Colonic mucosa (tissue), 4 donors: Measurements from ENCODE around the gene ANXA7. TPM values are rescaled to one million over a fixed set of nuclear protein-coding genes. Genes with fewer than 3 reads are reported as not detected.

Experiments
- DNase-seq: peaks from one replicate; pipeline ENCODE4 v3.0.0-alpha.2; 2020
- H3K27ac ChIP-seq: fragments of 200-600 bp; one replicate; pipeline ENCODE4 v1.8.0; 2021
- H3K27me3 ChIP-seq: fragments of 200-600 bp; one replicate; pipeline ENCODE4 v1.8.0; 2021
- H3K36me3 ChIP-seq: fragments of 200-600 bp; one replicate; pipeline ENCODE4 v1.8.0; 2021
- H3K4me1 ChIP-seq: fragments of 200-600 bp; one replicate; pipeline ENCODE4 v1.8.0; 2021; ENCODE audit warnings: mild to moderate bottlenecking
- H3K4me3 ChIP-seq: fragments of 200-600 bp; one replicate; pipeline ENCODE4 v1.8.0; 2021
- H3K9ac ChIP-seq, 2 donors: one replicate each; pipeline ENCODE4 v1.7.0; 2013; ENCODE audit warnings: control low read depth in 2 of 2, low read depth in 2 of 2, low read length in 2 of 2
- H3K9me3 ChIP-seq: fragments of 200-600 bp; one replicate; pipeline ENCODE4 v1.8.0; 2021
- CTCF ChIP-seq: fragments of 200-600 bp; IDR thresholded peaks from one replicate; pipeline ENCODE4 v1.8.0; 2022; ENCODE audit warnings: antibody characterized with exemption, mild to moderate bottlenecking
- intact Hi-C: fragments of 100-400 bp; cut with DNase I; formaldehyde crosslinking; loops from one replicate; pipeline ENCODE4 v1.14.1; 2022
- total RNA-seq, 2 donors: library from RNA; stranded (reverse); fragmentation: NEBNext Ultra II Directional in 1 of 2; extraction: Animal tissue kit (Norgen Biotek cat#: 25700) in 1 of 2; gene quantifications; one replicate each; pipeline ENCODE4 v1.2.1, GENCODE V29; 2021
- donor health status: healthy.
- donor health status: DM: no; HTN: no; CAD: no.
- donor health status: DM: no; HTN: no; CAD: no.

Gene ANXA7
- total RNA-seq, 2 donors from 2014 or later: 120 to 133 TPM

DNA sequence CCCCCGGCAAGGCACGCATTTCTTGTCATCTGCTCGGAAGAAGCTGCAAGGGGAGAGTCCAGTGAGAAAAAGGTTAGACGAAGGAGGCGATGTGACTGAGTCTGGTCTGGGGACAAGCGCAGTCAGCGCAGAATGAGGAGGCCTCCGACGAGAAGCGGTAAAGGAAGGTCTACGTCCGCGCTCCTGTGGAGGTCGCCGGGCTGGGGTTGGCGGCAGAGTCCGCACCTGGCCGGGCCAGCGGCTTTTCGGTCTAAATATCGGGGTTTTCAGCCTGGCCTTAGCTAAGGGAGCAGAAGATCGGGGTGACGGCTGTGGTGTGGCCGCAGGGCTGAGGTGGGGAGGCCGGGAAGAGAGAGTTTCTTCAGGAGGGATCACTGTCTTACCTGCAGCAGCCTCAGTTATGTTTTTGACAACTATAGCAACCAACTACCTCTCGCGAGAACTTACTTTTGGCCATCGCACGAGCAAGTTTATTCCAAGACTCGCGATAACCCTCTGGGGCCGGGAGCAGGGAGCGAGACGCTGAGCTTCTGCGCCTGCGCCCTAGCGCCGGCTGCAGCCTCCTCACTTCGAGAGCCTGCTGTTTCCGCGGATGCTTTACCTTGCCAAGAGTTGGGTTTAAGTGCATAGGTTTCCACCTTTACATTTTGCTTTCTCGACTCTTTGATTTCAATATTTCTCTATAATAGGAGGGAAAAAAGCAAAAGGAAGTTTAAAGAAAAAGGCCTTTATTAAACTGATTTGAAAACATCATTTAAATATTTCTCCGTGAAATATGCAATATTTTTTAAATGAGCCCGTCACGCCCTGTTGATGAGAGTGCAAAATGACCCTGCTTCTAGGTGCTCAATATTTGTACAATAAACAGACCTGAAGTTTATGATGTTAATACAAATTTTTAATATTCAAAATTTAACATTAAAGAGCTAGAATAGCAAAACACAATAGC, 55.3 kb downstream of the ANXA7 start, which contains the start of gene CFAP70:
CFAP70 (minus strand) TSS at position 534 of the 949 bp plus-strand sequence. CDS start 4,068 bp downstream, outside the sequence.
- DNase-seq: peak; percentile 94
- TF ChIP-seq CTCF: no peak
- Histone ChIP-seq H3K27me3 (no peaks in the 10 kb centered on the region), H3K4me3 (peak within 1 kb of the TSS; percentile 70), H3K36me3 (no peaks in the 10 kb centered on the region), H3K9ac (peak within 1 kb of the TSS; percentile 78 to 90), H3K27ac (no peak within 1 kb of the TSS), H3K4me1 (peaks cover 3% of the 10 kb centered on the region), H3K9me3 (no peaks in the 10 kb centered on the region)
- intact Hi-C loops: no loop called here

DNA sequence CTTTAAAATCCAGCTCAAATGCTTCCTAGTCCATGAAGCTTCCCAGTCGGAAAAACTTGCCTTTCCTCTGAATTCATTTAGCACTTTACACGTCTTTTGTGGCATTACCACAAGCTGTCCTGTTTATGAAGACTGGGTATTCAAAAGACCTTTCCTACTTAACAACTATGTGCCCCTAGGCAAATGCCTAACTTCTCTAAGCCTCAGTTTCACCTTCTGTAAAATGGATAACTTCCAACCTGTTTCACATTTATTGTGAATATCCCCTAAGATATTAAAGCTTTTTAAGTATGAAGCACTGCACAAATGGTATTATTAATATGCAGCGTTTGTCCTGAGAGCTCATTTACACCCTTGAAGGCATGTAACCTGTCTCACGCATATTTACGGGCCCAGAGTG, 56.0 kb downstream of the ANXA7 start:
- Histone ChIP-seq H3K4me3 (peak overlapping the region; percentile 70), H3K27ac (no peak overlapping the region), H3K9ac (peak overlapping the region; percentile 78 to 90), H3K27me3 (no peaks in the 10 kb centered on the region), H3K4me1 (peaks cover 3% of the 10 kb centered on the region), H3K36me3 (no peaks in the 10 kb centered on the region), H3K9me3 (no peaks in the 10 kb centered on the region)
- no peak for DNase-seq
- TF ChIP-seq CTCF: no peak
- intact Hi-C loops: no loop called here

DNA sequence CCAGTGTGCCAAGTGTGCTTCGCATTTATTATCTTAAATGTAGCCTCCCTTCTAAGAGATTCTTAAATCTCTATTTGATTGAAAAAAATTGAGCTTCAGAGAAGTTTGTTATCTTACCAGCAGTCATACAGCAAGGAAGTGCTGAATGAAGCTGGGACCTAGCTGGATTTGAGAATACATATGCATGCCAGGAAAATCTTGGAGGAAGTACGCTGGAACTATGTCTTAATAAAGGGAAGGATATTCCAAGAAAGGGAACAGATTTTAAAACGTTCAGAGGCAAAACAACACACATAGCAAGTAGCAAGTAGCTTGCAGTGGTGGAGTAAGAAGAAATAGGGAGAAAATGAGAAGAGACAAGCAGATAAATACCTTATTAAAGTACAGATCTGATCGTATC, 56.7 kb downstream of the ANXA7 start:
- no peak for TF ChIP-seq CTCF
- intact Hi-C loops: no loop called here
- Histone ChIP-seq H3K9ac (no peak overlapping the region), H3K9me3 (no peaks in the 10 kb centered on the region), H3K4me1 (peaks cover 3% of the 10 kb centered on the region), H3K36me3 (no peaks in the 10 kb centered on the region), H3K27me3 (no peaks in the 10 kb centered on the region), H3K27ac (no peak overlapping the region), H3K4me3 (no peak overlapping the region)
- no peak for DNase-seq

- no peak overlapping the region for H3K4me3 ChIP-seq
- no peak for DNase-seq
- H3K9me3 ChIP-seq: no peaks in the 10 kb centered on the region
- H3K27ac ChIP-seq: no peak overlapping the region
- no peaks in the 10 kb centered on the region for H3K27me3 ChIP-seq
- intact Hi-C loops: no loop called here
- TF ChIP-seq CTCF: no peak
- H3K9ac ChIP-seq: no peak overlapping the region
- no peaks in the 10 kb centered on the region for H3K4me1 ChIP-seq
- H3K36me3 ChIP-seq: no peaks in the 10 kb centered on the region
These were observed 69.6 kb downstream of the ANXA7 start for GRCh38 chr10:73344269-73344668.

DNA sequence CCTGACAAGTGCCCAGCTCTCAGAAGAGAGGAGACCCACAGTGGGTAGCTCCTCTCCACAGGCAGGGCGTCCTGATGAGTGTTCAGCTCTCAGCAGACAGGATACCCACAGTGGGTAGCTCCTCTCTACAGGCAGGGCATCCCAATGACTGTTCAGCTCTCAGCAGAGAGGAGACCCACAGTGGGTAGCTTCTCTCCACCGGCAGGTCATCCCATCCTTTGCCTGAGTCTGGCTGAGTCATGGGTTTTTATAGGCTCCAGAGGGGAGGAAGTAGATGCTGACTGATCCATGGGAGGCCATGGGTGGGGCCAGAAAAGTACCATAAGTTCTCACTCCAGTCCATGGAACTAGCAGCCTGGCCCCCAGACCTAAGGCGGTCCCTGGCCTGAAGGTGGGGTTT, 73.7 kb downstream of the ANXA7 start:
- Histone ChIP-seq H3K4me3 (no peak overlapping the region), H3K27me3 (no peaks in the 10 kb centered on the region), H3K9ac (no peak overlapping the region), H3K4me1 (no peaks in the 10 kb centered on the region), H3K27ac (no peak overlapping the region), H3K9me3 (no peaks in the 10 kb centered on the region), H3K36me3 (no peaks in the 10 kb centered on the region)
- no peak for TF ChIP-seq CTCF
- intact Hi-C loops: no loop called here
- no peak for DNase-seq
